Measurements from ENCODE around the gene AP3S2.

GRCh38 chr15:89904519-89904918 is 10.7 kb upstream of the AP3S2 start:
- TF ChIP-seq POLR2A (IDR thresholded peaks at IDR 0.05) = no peak
- no peak for TF ChIP-seq CTCF (IDR thresholded peaks at IDR 0.05)

Data from Peyer's patch (tissue), 4 donors.